ENCODE data around the gene CCDC137. TPM values are rescaled to one million over a fixed set of nuclear protein-coding genes. Genes with fewer than 3 reads are reported as not detected.

The CCDC137 gene
- total RNA-seq, 2 donors from 2014 or later = 35.8 to 44.2 TPM

GRCh38 chr17:81644496-81644895 is 22.0 kb upstream of the CCDC137 start:
- Histone ChIP-seq H3K36me3 (ENCODE audit: control insufficient read depth, insufficient read depth, low read length) (no peaks in the 10 kb centered on the region), H3K4me3 (ENCODE audit: low read length) (no peak overlapping the region), H3K27me3 (ENCODE audit: control insufficient read depth, insufficient read depth, low read length, poor library complexity, severe bottlenecking) (peaks cover 27% of the 10 kb centered on the region), H3K9me3 (ENCODE audit: control insufficient read depth, low read length) (peaks cover 6% of the 10 kb centered on the region), H3K4me1 (ENCODE audit: control insufficient read depth, insufficient read depth, low read length) (no peaks in the 10 kb centered on the region), H3K9ac (ENCODE audit: extremely low read depth, low read length, poor library complexity, severe bottlenecking) (no peak overlapping the region), H3K27ac (ENCODE audit: low read depth, low read length) (no peak overlapping the region)
- DNase-seq = no peak
- Mint-ChIP-seq H3K9me3 (peaks cover 6% of the 10 kb centered on the region), H3K4me3 (no peak overlapping the region), H3K36me3 (ENCODE audit: low read depth) (no peaks in the 10 kb centered on the region), H3K4me1 (peaks cover 4% of the 10 kb centered on the region), H3K27ac (no peak overlapping the region), H3K27me3 (ENCODE audit: insufficient read depth) (peaks cover 21% of the 10 kb centered on the region)
- no peak for TF ChIP-seq CTCF (conservative IDR thresholded peaks at IDR 0.05)
- 92 to 99% methylated on average over 10 to 15 of the region's 15 CpGs for WGBS, 2 experiments (ENCODE audit: insufficient coverage in 1 of 2, insufficient read length in 1 of 2)

- H3K36me3 Mint-ChIP-seq (ENCODE audit: low read depth) = no peaks in the 10 kb centered on the region
- peaks cover 11% of the 10 kb centered on the region for H3K9me3 Mint-ChIP-seq
- peaks cover 4% of the 10 kb centered on the region for H3K4me1 Mint-ChIP-seq
- DNase-seq = no peak
- Histone ChIP-seq H3K4me3 (ENCODE audit: low read length) (no peak overlapping the region), H3K9me3 (ENCODE audit: control insufficient read depth, low read length) (peaks cover 6% of the 10 kb centered on the region), H3K27ac (ENCODE audit: low read depth, low read length) (no peak overlapping the region), H3K27me3 (ENCODE audit: control insufficient read depth, insufficient read depth, low read length, poor library complexity, severe bottlenecking) (peaks cover 27% of the 10 kb centered on the region), H3K36me3 (ENCODE audit: control insufficient read depth, insufficient read depth, low read length) (no peaks in the 10 kb centered on the region), H3K4me1 (ENCODE audit: control insufficient read depth, insufficient read depth, low read length) (no peaks in the 10 kb centered on the region), H3K9ac (ENCODE audit: extremely low read depth, low read length, poor library complexity, severe bottlenecking) (no peak overlapping the region)
- WGBS, 2 experiments (ENCODE audit: insufficient coverage in 1 of 2, insufficient read length in 1 of 2) = 90 to 96% methylated on average over 24 to 29 of the region's 29 CpGs
- no peak overlapping the region for H3K27ac Mint-ChIP-seq
- no peak overlapping the region for H3K4me3 Mint-ChIP-seq
- no peak for TF ChIP-seq CTCF (conservative IDR thresholded peaks at IDR 0.05)
- H3K27me3 Mint-ChIP-seq (ENCODE audit: insufficient read depth) = peaks cover 26% of the 10 kb centered on the region
These were observed 21.3 kb upstream of the CCDC137 start for GRCh38 chr17:81644976-81645952.

GRCh38 chr17:81646869-81647600 is 19.5 kb upstream of the CCDC137 start:
- Histone ChIP-seq H3K9ac (ENCODE audit: extremely low read depth, low read length, poor library complexity, severe bottlenecking) (no peak overlapping the region), H3K4me1 (ENCODE audit: control insufficient read depth, insufficient read depth, low read length) (no peaks in the 10 kb centered on the region), H3K27me3 (ENCODE audit: control insufficient read depth, insufficient read depth, low read length, poor library complexity, severe bottlenecking) (peaks cover 27% of the 10 kb centered on the region), H3K36me3 (ENCODE audit: control insufficient read depth, insufficient read depth, low read length) (no peaks in the 10 kb centered on the region), H3K4me3 (ENCODE audit: low read length) (no peak overlapping the region), H3K9me3 (ENCODE audit: control insufficient read depth, low read length) (peaks cover 6% of the 10 kb centered on the region), H3K27ac (ENCODE audit: low read depth, low read length) (no peak overlapping the region)
- H3K36me3 Mint-ChIP-seq (ENCODE audit: low read depth) = no peaks in the 10 kb centered on the region
- no peak for TF ChIP-seq CTCF (conservative IDR thresholded peaks at IDR 0.05)
- WGBS, 2 experiments (ENCODE audit: insufficient coverage in 1 of 2, insufficient read length in 1 of 2) = 81 to 83% methylated on average over 9 to 12 of the region's 12 CpGs
- peak overlapping the region; percentile 26 for H3K4me3 Mint-ChIP-seq
- H3K4me1 Mint-ChIP-seq = peaks cover 4% of the 10 kb centered on the region
- H3K9me3 Mint-ChIP-seq = peaks cover 11% of the 10 kb centered on the region
- no peak overlapping the region for H3K27ac Mint-ChIP-seq
- peaks cover 26% of the 10 kb centered on the region for H3K27me3 Mint-ChIP-seq (ENCODE audit: insufficient read depth)
- DNase-seq = no peak

Data from endodermal cell (in vitro differentiated cells).